K562 (cell line): ENCODE measurements around the gene GHSR. TPM values are rescaled to one million over a fixed set of nuclear protein-coding genes. Genes with fewer than 3 reads are reported as not detected.

Experiments used
- ATAC-seq: fragments of 200-7000 bp; cut with Tn5 transposase; 3 replicates; pipeline ENCODE4 v1.9.1; 2020; ENCODE audit warnings: moderate library complexity
- BruUV-seq: library from RNA; stranded (reverse); fragments of 400-500 nt; replicated peaks from 2 replicates; lab custom pipeline; 2021; lab: Mats Ljungman, UMichigan
- CTCF ChIA-PET: fragments of 300-600 bp; formaldehyde crosslinking; extraction: SDS; loops from one replicate; lab custom pipeline; 2021; ENCODE audit warnings: low intra/inter-chr PET ratio; lab: Yijun Ruan, JAX
- POLR2A ChIA-PET: fragments of 300-600, 350-650 bp; sonication (Branson Sonifier 250); formaldehyde crosslinking; extraction: SDS; loops from one replicate; lab custom pipeline; 2021; ENCODE audit warnings: antibody characterized with exemption, inconsistent platforms; lab: Yijun Ruan, JAX
- DNase-seq, 4 experiments: peaks; one replicate each; pipeline versions ENCODE4 v3.0.0 to v3.0.0-alpha.2; 2011 to 2018; ENCODE audit warnings: low spot score in 3 of 4, mixed read lengths in 3 of 4; ENCODE audit errors: extremely low read depth in 1 of 4
- FAIRE-seq: peaks from 2 replicates; lab custom pipeline; 2011; peaks lifted over from hg19 to GRCh38; lab: Jason Lieb, UNC
- H2AFZ ChIP-seq: 2 replicates; pipeline ENCODE4 v1.6.0; 2011; ENCODE audit warnings: low read depth, low read length, control low read depth, inconsistent platforms
- H3K27ac ChIP-seq: fragments of 200-600 bp; 3 replicates; pipeline ENCODE4 v1.8.0; 2011; ENCODE audit warnings: low read depth, mild to moderate bottlenecking, control low read depth, inconsistent platforms, low read length, moderate library complexity, mixed read lengths; ENCODE audit errors: extremely low read depth
- H3K27me3 ChIP-seq, 2 experiments: fragments of 300-600 bp in 1 of 2; 2 replicates in 1 of 2; 3 replicates in 1 of 2; pipeline versions ENCODE4 v1.6.0 to v1.8.0; 2011; ENCODE audit warnings: inconsistent platforms in 2 of 2, low read length in 2 of 2, mild to moderate bottlenecking in 1 of 2, mixed read lengths in 1 of 2, moderate library complexity in 1 of 2; ENCODE audit not compliant: control insufficient read depth in 2 of 2, insufficient read depth in 2 of 2
- H3K36me3 ChIP-seq: fragments of 300-600 bp; 3 replicates; pipeline ENCODE4 v1.8.0; 2011; ENCODE audit warnings: mild to moderate bottlenecking, low read length, inconsistent platforms; ENCODE audit not compliant: control insufficient read depth, insufficient read depth
- H3K4me1 ChIP-seq, 2 experiments: fragments of 200-600 bp in 1 of 2; replicated peaks in 1 of 2; 2 replicates in 1 of 2; 3 replicates in 1 of 2; pipeline versions ENCODE4 v1.5.1 to v1.8.0; 2011; ENCODE audit warnings: inconsistent platforms in 2 of 2, low read length in 2 of 2, mild to moderate bottlenecking in 1 of 2, mixed read lengths in 1 of 2, moderate library complexity in 1 of 2; ENCODE audit not compliant: control insufficient read depth in 2 of 2, insufficient read depth in 2 of 2
- H3K4me2 ChIP-seq: 2 replicates; pipeline ENCODE4 v1.6.1; 2011; ENCODE audit warnings: low read length, control low read depth, inconsistent platforms, mixed read lengths; ENCODE audit not compliant: insufficient read depth
- H3K4me3 ChIP-seq: fragments of 200-600 bp; sonication (generic), shearing (Covaris generic); 2 replicates; pipeline ENCODE4 v1.5.1; 2016; ENCODE audit warnings: control low read depth, inconsistent platforms
- H3K79me2 ChIP-seq: fragments of 200-600 bp; 3 replicates; pipeline ENCODE4 v1.8.0; 2011; ENCODE audit warnings: low read length, inconsistent platforms; ENCODE audit not compliant: control insufficient read depth, insufficient read depth
- H3K9ac ChIP-seq, 2 experiments: 2 replicates each; pipeline versions ENCODE4 v1.6.0 to v1.6.1; 2011; ENCODE audit warnings: low read depth in 2 of 2, low read length in 2 of 2, control low read depth in 1 of 2, inconsistent platforms in 1 of 2, mild to moderate bottlenecking in 1 of 2, mixed read lengths in 1 of 2; ENCODE audit not compliant: insufficient read depth in 1 of 2
- H3K9me1 ChIP-seq: one replicate; pipeline ENCODE4 v1.6.0; 2011; ENCODE audit warnings: inconsistent platforms, mild to moderate bottlenecking, low read length, moderate library complexity; ENCODE audit not compliant: control insufficient read depth, insufficient read depth
- H3K9me3 ChIP-seq: replicated peaks from 2 replicates; pipeline ENCODE4 v1.5.1; 2011; ENCODE audit warnings: low read depth, low read length, inconsistent platforms; ENCODE audit not compliant: control insufficient read depth, insufficient read depth
- H4K20me1 ChIP-seq: replicated peaks from 2 replicates; pipeline ENCODE4 v1.6.1; 2011; ENCODE audit warnings: low read length, inconsistent platforms, mixed read lengths; ENCODE audit not compliant: control insufficient read depth, insufficient read depth
- ARID3B ChIP-seq: fragments of 250-450 bp; sonication (Bioruptor Pico); IDR thresholded peaks from 2 replicates; pipeline ENCODE4 v1.4.0; 2020; ENCODE audit warnings: borderline replicate concordance
- CREM ChIP-seq: IDR thresholded peaks from 2 replicates; pipeline ENCODE4 v1.6.1; 2014; ENCODE audit warnings: antibody characterized with exemption, low read depth
- DEAF1 ChIP-seq: fragments of 450-650 bp; formaldehyde crosslinking; IDR thresholded peaks from 2 replicates; pipeline ENCODE4 v1.4.0; 2020; ENCODE audit warnings: mild to moderate bottlenecking, moderate library complexity
- E2F6 ChIP-seq, 2 experiments: IDR thresholded peaks; 2 replicates each; pipeline ENCODE4 v1.6.1; 2011; ENCODE audit warnings: borderline replicate concordance in 1 of 2, control low read depth in 1 of 2, low read depth in 1 of 2, low read length in 1 of 2, mild to moderate bottlenecking in 1 of 2, mixed read lengths in 1 of 2, moderate library complexity in 1 of 2; ENCODE audit not compliant: insufficient read depth in 1 of 2, insufficient read length in 1 of 2, poor library complexity in 1 of 2, severe bottlenecking in 1 of 2; ENCODE audit errors: extremely low read depth in 1 of 2
- NCOA4 ChIP-seq: fragments of 450-650 bp; IDR thresholded peaks from 2 replicates; pipeline ENCODE4 v1.6.1; 2018; ENCODE audit warnings: mild to moderate bottlenecking; ENCODE audit not compliant: partially characterized antibody
- PML ChIP-seq: IDR thresholded peaks from 2 replicates; pipeline ENCODE4 v1.6.1; 2012; ENCODE audit warnings: low read length, inconsistent platforms
- POLR2A ChIP-seq: fragments of 450-650 bp; conservative IDR thresholded peaks from 2 replicates; pipeline ENCODE4 v1.6.1; 2016
- ZNF696 ChIP-seq: fragments of 250-450 bp; sonication (Bioruptor Pico); conservative IDR thresholded peaks from 2 replicates; pipeline ENCODE4 v1.4.0; 2020; ENCODE audit warnings: mild to moderate bottlenecking, moderate library complexity
- WGBS: fragments of 100-300 bp; shearing (Covaris generic); methylation state at CpG from one replicate; pipeline ENCODE4 v1.1.6; 2016; ENCODE audit warnings: low coverage, mixed read lengths; ENCODE audit not compliant: insufficient coverage; ENCODE audit errors: missing lambda C conversion rate; 5-methylcytosine and 5-hydroxymethylcytosine counted together
- in situ Hi-C: fragments of 300-500 bp; cut with MboI; formaldehyde crosslinking; loops from 4 replicates; pipeline ENCODE4 v1.15.0; 2018; ENCODE audit warnings: inconsistent platforms, mixed read lengths
- intact Hi-C: fragments of 100-400 bp; cut with micrococcal nuclease; formaldehyde crosslinking; loops from 2 replicates; pipeline ENCODE4 v1.14.2; 2022
- polyA plus RNA-seq, 8 experiments: library from polyadenylated mRNA; depleted of rRNA in 4 of 8; stranded (reverse) in 5 of 8; unstranded in 3 of 8; fragments of >200 nt; fragmentation: Nextera tagmentation in 2 of 8; fragmentation: Illumina TruSeq in 1 of 8; extraction: Ambion mirVana in 2 of 8; extraction: Trizol in 1 of 8; gene quantifications; 2 replicates each; pipeline versions ENCODE4 v1.2.1 to v1.2.3, GENCODE V29; 2011 to 2014; ENCODE audit warnings: inconsistent platforms in 1 of 8, missing spikeins in 1 of 8
- total RNA-seq, 7 experiments: library from RNA; depleted of rRNA in 6 of 7; stranded (reverse); fragments of >200 nt in 6 of 7; fragmentation: Illumina TruSeq in 2 of 7; extraction: Trizol in 2 of 7; gene quantifications; 2 replicates each; pipeline versions ENCODE4 v1.2.1 to v1.2.3, GENCODE V29; 2011 to 2021; ENCODE audit warnings: low replicate concordance in 1 of 7

GHSR gene
- total and polyA plus RNA-seq, 9 of the 15 experiments (the other 6 are each of a cell fraction or from before 2014, with no cell fraction given): not detected

GRCh38 chr3:172405914-172406313, 42.3 kb downstream of the GHSR start:
- Histone ChIP-seq H3K9me1 (no peaks in the 10 kb centered on the region), H3K79me2 (no peaks in the 10 kb centered on the region), H3K4me2 (no peak overlapping the region), H3K27me3 (no peaks in the 10 kb centered on the region), H3K36me3 (no peaks in the 10 kb centered on the region), H3K9ac (no peak overlapping the region), H3K27ac (no peak overlapping the region), H2AFZ (no peak overlapping the region), H4K20me1 (no peaks in the 10 kb centered on the region), H3K4me3 (no peak overlapping the region), H3K4me1 (peaks cover 0 to 2% of the 10 kb centered on the region in 2 experiments; a peak in 1 of 5 replicates), H3K9me3 (no peaks in the 10 kb centered on the region)
- WGBS: 45% methylated on average over 2 of the region's 2 CpGs
- intact Hi-C loops: no loop called here
- ATAC-seq: no peak
- DNase-seq: no peak
- TF ChIP-seq E2F6 (IDR thresholded peaks at IDR 0.05; ENCODE audit: borderline replicate concordance in 1 of 2, extremely low read depth in 1 of 2, insufficient read depth in 1 of 2, insufficient read length in 1 of 2, low read depth in 1 of 2, low read length in 1 of 2, poor library complexity in 1 of 2, severe bottlenecking in 1 of 2): no peak
- TF ChIP-seq CREM: no peak
- TF ChIP-seq DEAF1 (CRISPR knock-in tag): no peak
- TF ChIP-seq NCOA4: no peak
- no peak for TF ChIP-seq ARID3B (CRISPR knock-in tag)
- TF ChIP-seq PML: no peak
- TF ChIP-seq POLR2A: no peak
- TF ChIP-seq ZNF696 (CRISPR knock-in tag): no peak
- in situ Hi-C loops: no loop called here
- POLR2A ChIA-PET: no interaction called here
- CTCF ChIA-PET: no interaction called here
- BruUV-seq: no TSS peak
- no peak for FAIRE-seq
